ENCODE results near the gene FYCO1. TPM values are rescaled to one million over a fixed set of nuclear protein-coding genes. Genes with fewer than 3 reads are reported as not detected.
A peak's percentile ranks its signal among the peaks of the same experiment; 100 is the strongest.

FYCO1 gene
- total RNA-seq, 1 donor from 2014 or later: 1.2 TPM

DNA sequence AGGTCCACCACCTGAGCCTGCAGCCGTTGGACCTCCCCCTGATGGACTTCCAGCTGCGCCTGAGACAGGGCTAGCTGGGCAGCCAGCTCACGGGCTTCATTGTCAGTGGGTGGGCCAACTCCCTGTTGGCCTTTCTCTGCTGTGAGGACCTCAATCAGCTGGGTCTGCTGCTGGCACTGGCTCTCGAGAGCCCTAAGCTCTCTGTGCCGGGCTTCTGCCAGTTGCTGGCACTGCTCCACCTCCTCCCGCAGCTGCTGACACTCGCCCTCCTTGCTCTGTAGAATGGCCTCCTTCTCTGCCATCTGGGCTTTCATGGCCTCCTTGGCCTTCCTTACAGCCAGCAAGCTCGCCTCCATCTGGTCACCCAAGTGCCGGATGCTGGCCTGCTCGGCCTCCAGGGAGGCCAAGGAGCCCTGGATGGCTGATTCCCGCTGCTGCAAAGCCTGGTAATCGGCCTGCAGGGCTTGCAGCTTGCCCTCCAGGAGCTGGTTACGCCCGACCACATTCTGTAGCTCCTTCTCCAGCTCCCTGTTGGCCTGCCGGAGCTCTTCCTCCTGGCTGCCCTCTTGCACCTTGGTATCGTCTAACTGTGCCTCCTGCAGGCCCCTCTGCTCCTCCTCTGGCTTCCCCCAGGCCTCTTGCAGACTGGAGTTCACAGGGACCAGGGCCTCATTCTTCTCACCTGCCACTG, 28.5 kb downstream of the FYCO1 start:
- DNase-seq (ENCODE audit: low spot score in 2 of 2) (peak; percentile 41 to 46), FAIRE-seq (no peak)

DNA sequence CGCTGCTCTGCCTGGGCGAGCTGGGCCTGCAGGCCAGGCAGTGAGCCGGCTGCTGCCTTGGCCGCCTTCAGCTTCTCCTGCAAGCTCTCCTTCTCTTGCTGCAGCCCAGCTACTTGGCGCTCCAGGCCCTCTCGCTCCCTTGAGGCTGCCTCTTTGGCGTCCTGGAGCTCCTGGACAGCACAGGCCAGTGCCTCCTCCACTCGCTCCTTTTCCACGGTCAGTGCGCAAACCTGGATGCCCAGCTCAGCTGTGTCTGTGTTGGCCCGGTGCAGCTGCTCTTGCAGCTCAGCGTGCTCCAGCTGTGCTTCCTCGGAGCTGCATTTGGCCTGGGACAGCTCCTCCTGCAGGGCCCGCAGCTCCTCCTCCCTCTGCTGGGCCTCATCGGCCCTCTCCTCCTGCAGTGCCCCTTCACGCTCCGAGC, 29.2 kb downstream of the FYCO1 start:
- DNase-seq (ENCODE audit: low spot score in 2 of 2) (no peak), FAIRE-seq (no peak)

DNA sequence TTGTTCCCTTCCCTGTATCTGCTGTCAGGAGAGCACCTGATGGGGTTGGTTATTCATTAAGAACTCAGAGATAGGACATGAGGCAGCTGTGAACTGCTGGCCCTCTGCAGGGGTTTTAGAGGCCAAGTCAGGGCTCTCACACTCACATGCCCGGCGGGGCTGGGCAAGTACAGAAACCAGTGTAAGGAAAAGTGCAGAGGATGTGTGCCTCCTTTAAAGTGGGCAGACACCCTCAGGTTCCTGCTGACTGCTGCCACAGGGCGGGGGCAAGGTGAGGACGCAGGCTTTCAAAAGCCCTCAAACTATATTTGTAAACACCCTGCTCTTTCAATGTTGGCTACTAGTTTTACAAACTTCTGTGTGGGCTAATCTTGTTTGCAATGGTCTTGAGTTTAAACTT, 30.0 kb downstream of the FYCO1 start:
- FAIRE-seq: no peak
- DNase-seq (ENCODE audit: low spot score in 2 of 2): no peak

GRCh38 chr3:45965253-45965652, 30.4 kb downstream of the FYCO1 start:
- FAIRE-seq: no peak

GRCh38 chr3:45964139-45964538, 31.5 kb downstream of the FYCO1 start:
- no peak for FAIRE-seq
- no peak for DNase-seq (ENCODE audit: low spot score in 2 of 2)

More at GRCh38 chr3:45965253-45965652, 30.4 kb downstream of the FYCO1 start:
- no peak for DNase-seq (ENCODE audit: low spot score in 2 of 2)

DNA sequence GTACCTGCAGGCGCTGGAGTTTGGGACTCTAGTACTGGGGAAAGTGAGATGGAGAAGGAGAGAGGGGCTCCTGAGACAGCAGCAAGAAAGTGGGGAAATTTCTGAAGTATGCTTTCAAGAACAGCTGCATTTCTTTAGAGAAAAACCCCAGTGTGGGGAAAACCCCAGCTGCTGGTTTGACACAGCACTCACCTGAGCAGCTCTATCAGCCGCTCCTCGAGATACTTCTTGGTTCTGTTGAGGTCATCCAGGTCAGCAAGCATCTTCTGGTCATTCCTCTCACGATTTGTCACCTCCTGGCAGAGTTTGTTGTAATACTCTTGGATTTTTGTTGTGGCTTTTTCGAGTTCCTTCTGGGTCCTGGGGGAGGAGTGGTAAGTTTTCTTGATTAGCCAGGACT, 33.6 kb downstream of the FYCO1 start:
- FAIRE-seq (no peak), DNase-seq (ENCODE audit: low spot score in 2 of 2) (no peak)

- no peak for FAIRE-seq
- DNase-seq (ENCODE audit: low spot score in 2 of 2): no peak
Measured at GRCh38 chr3:45960289-45960688, 35.3 kb downstream of the FYCO1 start.

DNA sequence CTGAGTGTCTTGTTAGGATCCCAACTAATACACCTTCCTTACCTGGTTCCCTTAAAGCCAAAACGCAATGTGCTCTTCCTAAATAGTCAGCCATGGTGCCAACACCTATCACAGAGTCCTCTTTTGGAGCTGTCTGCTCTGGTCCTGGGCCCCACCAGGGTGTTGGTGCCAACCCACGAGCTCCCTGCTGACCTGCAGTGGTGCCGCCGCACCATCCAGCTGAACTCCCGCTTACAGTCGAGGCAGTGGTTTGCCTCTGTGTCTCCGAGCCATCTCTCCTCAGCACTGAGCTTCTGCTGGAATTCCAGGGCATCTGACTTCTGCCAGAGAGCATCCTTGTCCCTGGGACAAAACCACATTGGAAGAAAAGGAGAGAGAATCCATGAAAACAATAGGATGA, 36.4 kb downstream of the FYCO1 start:
- FAIRE-seq (no peak), DNase-seq (ENCODE audit: low spot score in 2 of 2) (no peak)

- DNase-seq (ENCODE audit: low spot score in 2 of 2) (no peak), FAIRE-seq (no peak)
Measured at GRCh38 chr3:45958321-45958791, 37.3 kb downstream of the FYCO1 start.

DNA sequence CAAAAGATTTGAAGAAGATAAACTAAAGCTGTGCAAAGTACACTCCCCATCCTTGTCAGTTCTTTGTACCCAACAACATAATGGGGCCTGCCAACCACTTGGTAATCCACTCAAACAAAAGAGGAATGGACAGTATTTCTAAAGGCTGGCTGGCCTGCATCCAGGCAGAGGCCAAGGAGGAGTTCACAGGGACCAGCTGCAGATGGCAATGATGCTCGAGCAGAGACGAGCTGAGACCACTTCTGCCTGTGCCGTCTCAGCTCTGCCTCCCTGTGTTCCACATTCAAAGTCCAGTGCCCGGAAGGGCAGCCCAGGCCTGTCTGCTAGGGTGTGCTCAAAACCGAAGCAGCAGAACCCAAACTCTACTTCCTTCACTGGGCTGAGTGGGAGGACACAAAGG, 38.0 kb downstream of the FYCO1 start:
- FAIRE-seq (no peak), DNase-seq (ENCODE audit: low spot score in 2 of 2) (peak; percentile 24 to 29)

DNA sequence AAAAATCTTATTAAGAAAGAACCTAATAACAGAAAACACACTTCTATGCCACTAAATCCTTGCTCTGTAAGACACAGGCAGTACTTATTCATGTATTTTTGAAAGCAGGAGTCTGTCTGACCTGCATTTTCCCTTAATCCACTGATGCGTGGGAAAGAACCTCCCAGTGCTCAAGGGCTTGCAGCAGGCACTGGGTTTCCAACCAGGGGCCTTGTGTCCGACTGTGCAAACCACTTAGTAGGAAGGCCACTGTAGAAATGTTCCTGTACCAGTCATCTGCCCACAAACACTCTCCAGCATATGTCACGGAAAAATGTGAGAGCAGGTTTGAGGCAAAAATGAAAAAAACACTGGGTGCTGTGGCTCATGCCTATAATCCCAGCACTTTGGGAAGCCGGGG, 39.9 kb downstream of the FYCO1 start:
- no peak for FAIRE-seq
- DNase-seq (ENCODE audit: low spot score in 2 of 2): no peak

GRCh38 chr3:45955017-45955647, 40.5 kb downstream of the FYCO1 start:
- FAIRE-seq (no peak), DNase-seq (ENCODE audit: low spot score in 2 of 2) (no peak)

DNA sequence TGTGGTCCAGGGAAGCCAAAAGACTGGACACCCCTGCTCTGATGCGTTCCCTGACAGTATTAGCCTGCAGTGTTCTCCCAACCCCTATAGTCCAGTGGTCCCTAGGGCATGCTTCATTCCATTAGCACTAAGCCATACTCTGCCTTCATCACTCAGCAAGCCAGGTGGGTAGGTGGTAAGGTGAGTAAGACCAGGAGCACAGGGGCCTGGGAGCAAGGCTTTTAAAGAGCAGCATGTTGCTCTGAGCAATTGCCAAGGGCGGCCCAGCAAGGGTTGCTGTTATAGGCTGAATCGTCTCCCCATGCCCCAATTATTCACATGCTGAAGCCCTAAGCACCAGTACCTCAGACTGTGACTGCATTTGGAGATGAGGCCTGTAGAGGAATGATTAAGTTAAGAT, 41.3 kb downstream of the FYCO1 start:
- no peak for DNase-seq (ENCODE audit: low spot score in 2 of 2)
- no peak for FAIRE-seq

GRCh38 chr3:45953536-45953935, 42.1 kb downstream of the FYCO1 start:
- no peak for FAIRE-seq
- no peak for DNase-seq (ENCODE audit: low spot score in 2 of 2)

GRCh38 chr3:45952456-45952855, 43.2 kb downstream of the FYCO1 start:
- FAIRE-seq (no peak), DNase-seq (ENCODE audit: low spot score in 2 of 2) (no peak)

DNA sequence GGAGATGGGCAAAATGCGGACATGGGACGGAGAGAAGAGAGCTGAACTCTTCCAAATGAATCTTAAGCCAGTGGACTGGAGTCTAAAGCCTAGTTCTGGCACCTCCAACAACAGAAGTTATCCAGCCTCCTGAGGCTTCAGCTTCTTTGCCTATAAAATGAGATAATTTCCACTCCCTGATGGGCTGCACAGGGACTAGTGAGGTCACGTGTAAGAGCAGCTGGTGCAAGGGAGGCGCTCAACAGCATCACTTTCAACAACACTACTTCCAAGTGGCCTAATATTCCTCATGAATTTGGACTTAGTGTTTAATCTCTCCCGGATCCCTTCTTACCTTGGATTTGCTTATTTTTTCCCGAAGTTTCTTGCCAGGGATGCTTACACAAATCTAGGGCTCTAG, 43.7 kb downstream of the FYCO1 start:
- DNase-seq (ENCODE audit: low spot score in 2 of 2): no peak
- no peak for FAIRE-seq

GRCh38 chr3:45950686-45951600, 44.7 kb downstream of the FYCO1 start:
- FAIRE-seq (no peak), DNase-seq (ENCODE audit: low spot score in 2 of 2) (no peak)

DNA sequence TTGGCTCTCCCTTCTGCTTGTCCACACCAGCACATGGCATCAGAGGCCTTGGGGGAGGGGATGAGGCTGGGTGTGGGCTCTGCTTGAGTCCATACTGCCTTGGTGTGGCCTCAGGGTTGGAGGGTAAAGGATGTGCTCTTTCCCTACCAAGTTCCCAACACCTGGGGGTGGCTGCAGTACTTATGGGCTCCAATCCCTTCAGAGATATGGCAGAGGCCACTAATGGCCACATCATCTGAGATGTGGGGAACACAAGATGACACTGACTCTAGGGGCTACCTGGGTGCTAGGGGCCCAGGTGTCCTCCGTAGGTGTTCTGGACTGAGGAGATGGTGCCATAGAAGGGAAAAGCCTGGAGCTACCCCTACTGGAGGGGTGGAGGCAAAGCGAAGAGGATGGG, 45.5 kb downstream of the FYCO1 start:
- DNase-seq (ENCODE audit: low spot score in 2 of 2) (no peak), FAIRE-seq (no peak)

DNA sequence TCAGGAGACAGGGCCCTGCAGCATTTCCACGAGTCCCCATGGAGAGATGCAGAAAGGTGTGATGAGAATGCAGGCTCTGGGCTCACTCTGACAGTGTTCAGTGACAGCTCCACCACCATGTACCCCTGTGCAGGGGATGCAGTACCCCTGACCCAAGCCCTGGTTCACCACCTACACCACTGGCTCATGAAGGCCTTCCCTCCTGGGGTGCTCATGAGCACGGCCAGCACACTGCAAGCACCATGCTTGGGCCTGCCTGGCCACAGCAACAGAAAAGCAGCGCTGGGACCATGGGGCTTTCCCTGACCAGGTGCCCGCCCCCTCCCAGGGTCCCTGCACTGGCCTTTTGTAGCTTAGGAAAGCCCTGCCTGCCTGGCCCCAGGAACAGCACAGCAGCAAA, 46.2 kb downstream of the FYCO1 start:
- FAIRE-seq (no peak), DNase-seq (ENCODE audit: low spot score in 2 of 2) (no peak)

- no peak for DNase-seq (ENCODE audit: low spot score in 2 of 2)
Measured at GRCh38 chr3:45948881-45949280, 46.7 kb downstream of the FYCO1 start.

DNA sequence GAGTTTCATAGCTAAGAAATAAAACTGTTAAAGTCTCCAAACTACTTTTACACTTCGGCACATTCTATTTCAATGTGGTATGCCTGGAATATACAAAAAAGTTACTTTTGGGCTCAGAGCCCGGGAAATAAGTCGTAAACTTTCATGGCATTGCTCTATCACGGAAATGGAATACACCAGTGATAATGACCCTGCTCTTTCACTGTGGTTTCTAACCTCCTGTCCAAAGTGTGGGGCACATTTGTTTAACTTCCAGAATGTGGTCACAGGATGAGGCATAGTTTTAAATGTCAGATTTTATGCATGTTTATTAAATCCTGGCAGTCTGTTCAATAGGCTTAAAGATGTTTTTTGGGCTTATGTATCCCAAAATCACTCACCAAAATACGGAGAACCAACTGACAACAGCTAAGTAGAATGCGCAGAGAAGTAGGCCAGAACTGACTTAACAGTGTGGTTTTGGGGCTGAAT, 47.3 kb downstream of the FYCO1 start:
- DNase-seq (ENCODE audit: low spot score in 2 of 2) (no peak), FAIRE-seq (no peak)

More at GRCh38 chr3:45948881-45949280, 46.7 kb downstream of the FYCO1 start:
- FAIRE-seq: no peak

All from frontal cortex (tissue), 4 donors.